HCT116 (cell line): Measurements from ENCODE around the gene ARL4C. TPM values are rescaled to one million over a fixed set of nuclear protein-coding genes. Genes with fewer than 3 reads are reported as not detected.

Experiments used
- ATAC-seq: fragments of 200-7000 bp; cut with Tn5 transposase; 2 replicates; pipeline ENCODE4 v1.9.1; 2020; ENCODE audit warnings: mild to moderate bottlenecking, moderate library complexity
- BruUV-seq: library from RNA; stranded (reverse); fragments of 400-500 nt; replicated peaks from 2 replicates; lab custom pipeline; 2021; lab: Mats Ljungman, UMichigan
- CTCF ChIA-PET: fragments of 300-600 bp; sonication (Branson Sonifier 250); formaldehyde crosslinking; loops from one replicate; lab custom pipeline; 2021; ENCODE audit warnings: antibody characterized with exemption; lab: Charles Lee
- POLR2A ChIA-PET: fragments of 300-600, 350-600 bp; sonication (Branson Sonifier 250); formaldehyde crosslinking; loops from one replicate; lab custom pipeline; 2021; ENCODE audit warnings: antibody characterized with exemption; lab: Charles Lee
- RAD21 ChIA-PET, 2 experiments: fragments of 300-600 bp; sonication (Branson Sonifier 250); formaldehyde crosslinking; loops; one replicate each; lab custom pipeline; 2023; ENCODE audit warnings: low total read pairs in 2 of 2; ENCODE audit not compliant: uncharacterized antibody in 2 of 2, unreplicated experiment in 2 of 2, low non-redundant PET in 1 of 2; lab: Charles Lee
- DNase-seq: peaks from one replicate; pipeline ENCODE4 v3.0.0-alpha.2; 2010; ENCODE audit warnings: low read depth, low spot score
- H2AFZ ChIP-seq: fragments of 200-600 bp; shearing (Covaris generic), sonication (generic); 2 replicates; pipeline ENCODE4 v1.6.1; 2017; ENCODE audit warnings: low read depth, mixed run types, mixed read lengths, antibody characterized with exemption, low read length; ENCODE audit not compliant: poor library complexity, severe bottlenecking
- H3K27ac ChIP-seq: 2 replicates; pipeline ENCODE4 v1.5.1; 2012; ENCODE audit warnings: low read depth, low read length
- H3K27me3 ChIP-seq: fragments of 200-600 bp; sonication (generic); 2 replicates; pipeline ENCODE4 v1.6.1; 2016; ENCODE audit warnings: mixed run types, low read length, mixed read lengths; ENCODE audit not compliant: insufficient read depth
- H3K36me3 ChIP-seq, 2 experiments: fragments of 200-500 bp in 1 of 2; fragments of 200-600 bp in 1 of 2; sonication (Bioruptor generic) in 1 of 2; sonication (generic) in 1 of 2; 2 replicates each; pipeline versions ENCODE4 v1.5.1 to v1.6.1; 2014 to 2016; ENCODE audit warnings: low read length in 2 of 2, inconsistent platforms in 1 of 2, mixed read lengths in 1 of 2, mixed run types in 1 of 2; ENCODE audit not compliant: insufficient read depth in 2 of 2, control insufficient read depth in 1 of 2
- H3K4me1 ChIP-seq, 2 experiments: fragments of 200-600 bp in 1 of 2; sonication (generic) in 1 of 2; 2 replicates each; pipeline versions ENCODE4 v1.5.1 to v1.6.1; 2012 to 2017; ENCODE audit warnings: low read length in 2 of 2, inconsistent platforms in 1 of 2, mild to moderate bottlenecking in 1 of 2, mixed read lengths in 1 of 2, mixed run types in 1 of 2, moderate library complexity in 1 of 2; ENCODE audit not compliant: insufficient read depth in 2 of 2, control insufficient read depth in 1 of 2
- H3K4me2 ChIP-seq: fragments of 200-600 bp; sonication (generic); 2 replicates; pipeline ENCODE4 v1.6.1; 2017; ENCODE audit warnings: mixed run types, low read length, mixed read lengths
- H3K4me3 ChIP-seq, 2 experiments: fragments of 200-600 bp in 1 of 2; sonication (generic) in 1 of 2; replicated peaks in 1 of 2; 2 replicates each; pipeline ENCODE4 v1.5.1; 2011 to 2016; ENCODE audit warnings: low read length in 2 of 2, control low read depth in 1 of 2, low read depth in 1 of 2, mild to moderate bottlenecking in 1 of 2, mixed read lengths in 1 of 2, mixed run types in 1 of 2
- H3K79me2 ChIP-seq: fragments of 200-600 bp; sonication (generic); 2 replicates; pipeline ENCODE4 v1.6.1; 2017; ENCODE audit warnings: mild to moderate bottlenecking, mixed run types, low read length, moderate library complexity, mixed read lengths; ENCODE audit not compliant: insufficient read depth
- H3K9ac ChIP-seq: fragments of 200-600 bp; sonication (generic); 2 replicates; pipeline ENCODE4 v1.6.1; 2016; ENCODE audit warnings: low read length, mixed read lengths
- H3K9me2 ChIP-seq: fragments of 200-600 bp; sonication (generic), shearing (Covaris generic); 2 replicates; pipeline ENCODE4 v1.6.1; 2017; ENCODE audit warnings: mixed run types, mild to moderate bottlenecking, moderate library complexity; ENCODE audit not compliant: insufficient read depth
- H3K9me3 ChIP-seq, 2 experiments: fragments of 200-500 bp in 1 of 2; fragments of 200-600 bp in 1 of 2; sonication (Bioruptor generic) in 1 of 2; sonication (generic) in 1 of 2; 2 replicates each; pipeline ENCODE4 v1.6.1; 2014 to 2017; ENCODE audit warnings: low read length in 2 of 2, mixed read lengths in 2 of 2, inconsistent platforms in 1 of 2, low read depth in 1 of 2, mild to moderate bottlenecking in 1 of 2, mixed run types in 1 of 2, moderate library complexity in 1 of 2; ENCODE audit not compliant: control insufficient read depth in 1 of 2, insufficient read depth in 1 of 2
- H4K20me1 ChIP-seq: fragments of 200-600 bp; sonication (generic), shearing (Covaris generic); 2 replicates; pipeline ENCODE4 v1.6.1; 2017; ENCODE audit warnings: mixed run types, mild to moderate bottlenecking, moderate library complexity; ENCODE audit not compliant: insufficient read depth
- CEBPB ChIP-seq: IDR thresholded peaks from 2 replicates; pipeline ENCODE4 v1.6.1; 2012; ENCODE audit warnings: low read depth
- EGR1 ChIP-seq: IDR thresholded peaks from 2 replicates; pipeline ENCODE4 v1.6.1; 2012; ENCODE audit warnings: low read depth
- ELF1 ChIP-seq: IDR thresholded peaks from 2 replicates; pipeline ENCODE4 v1.6.1; 2012; ENCODE audit warnings: low read depth, borderline replicate concordance
- EZH2 ChIP-seq: fragments of 200-600 bp; sonication (generic); IDR thresholded peaks from 2 replicates; pipeline ENCODE4 v1.6.1; 2017; ENCODE audit warnings: antibody characterized with exemption, mixed run types
- EZH2phosphoT487 ChIP-seq: fragments of 200-600 bp; IDR thresholded peaks from 2 replicates; pipeline ENCODE4 v1.6.1; 2018; ENCODE audit warnings: antibody characterized with exemption, borderline replicate concordance
- JUND ChIP-seq: IDR thresholded peaks from 2 replicates; pipeline ENCODE4 v1.6.1; 2012
- POLR2AphosphoS5 ChIP-seq: IDR thresholded peaks from 2 replicates; pipeline ENCODE4 v1.6.1; 2011; ENCODE audit warnings: mild to moderate bottlenecking, low read depth, low read length, moderate library complexity
- RAD21 ChIP-seq: IDR thresholded peaks from 2 replicates; pipeline ENCODE4 v1.6.1; 2012; ENCODE audit warnings: low read depth, mild to moderate bottlenecking
- SIN3A ChIP-seq: IDR thresholded peaks from 2 replicates; pipeline ENCODE4 v1.6.1; 2012; ENCODE audit warnings: low read depth
- SP1 ChIP-seq: IDR thresholded peaks from 2 replicates; pipeline ENCODE4 v1.6.1; 2012; ENCODE audit warnings: low read depth
- SRF ChIP-seq: IDR thresholded peaks from 2 replicates; pipeline ENCODE4 v1.6.1; 2012; ENCODE audit warnings: low read depth
- TCF7L2 ChIP-seq: IDR thresholded peaks from 2 replicates; pipeline ENCODE4 v1.7.0; 2011; ENCODE audit warnings: borderline replicate concordance, inconsistent platforms; ENCODE audit not compliant: insufficient read depth, insufficient read length; ENCODE audit errors: extremely low read depth
- ZFX ChIP-seq: fragments of 450-650 bp; IDR thresholded peaks from 2 replicates; pipeline ENCODE4 v1.6.1; 2017
- intact Hi-C: fragments of 100-400 bp; cut with micrococcal nuclease; formaldehyde crosslinking; loops from 2 replicates; pipeline ENCODE4 v1.10.0; 2022
- total RNA-seq: library from RNA; stranded (reverse); gene quantifications from one replicate; pipeline ENCODE4 v1.2.1, GENCODE V29; 2021; ENCODE audit not compliant: unreplicated experiment
- TF ChIP-seq, protein P1 (sequence below): IDR thresholded peaks from 2 replicates; pipeline ENCODE4 v1.6.1; 2012
- TF ChIP-seq, protein P2 (sequence below): IDR thresholded peaks from 2 replicates; pipeline ENCODE4 v1.6.1; 2011; ENCODE audit warnings: mild to moderate bottlenecking, low read length, moderate library complexity; ENCODE audit not compliant: insufficient replicate concordance; ENCODE audit errors: extremely low read depth
- TF ChIP-seq, protein P3 (sequence below), 3 experiments: fragments of 200-600 bp in 1 of 3; sonication (generic) in 1 of 3; IDR thresholded peaks in 2 of 3; conservative IDR thresholded peaks in 1 of 3; 2 replicates each; pipeline ENCODE4 v1.5.1; 2012 to 2017; ENCODE audit warnings: low read depth in 2 of 3, low read length in 2 of 3, antibody characterized with exemption in 1 of 3, borderline replicate concordance in 1 of 3, control low read depth in 1 of 3, mild to moderate bottlenecking in 1 of 3, mixed read lengths in 1 of 3, mixed run types in 1 of 3, moderate library complexity in 1 of 3; ENCODE audit not compliant: insufficient read depth in 1 of 3
- TF ChIP-seq, protein P4 (sequence below): IDR thresholded peaks from 2 replicates; pipeline ENCODE4 v1.6.1; 2012

ARL4C gene
- total RNA-seq, 1 experiment from 2014 or later = 4.1 TPM

DNA sequence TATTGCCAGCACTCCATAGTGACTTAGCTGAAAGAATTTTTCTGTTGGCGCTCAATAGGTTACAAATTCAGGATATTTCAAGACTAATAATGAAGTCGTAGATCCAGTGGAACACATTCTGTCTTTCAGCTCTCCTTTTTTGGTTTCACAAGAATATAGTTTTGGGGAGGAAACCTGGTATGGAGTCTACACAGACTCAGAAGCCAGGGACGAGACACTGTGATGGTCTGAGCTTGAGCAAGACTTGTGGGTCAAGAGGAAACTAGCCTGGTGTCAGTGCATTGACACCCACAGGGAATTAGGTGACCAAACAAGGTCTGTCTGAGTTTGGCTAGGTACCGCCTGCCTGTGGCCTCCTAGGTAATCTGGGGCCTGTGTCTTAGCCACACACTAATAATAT lies 26.9 kb downstream of the ARL4C start:
- H4K20me1 ChIP-seq = no peaks in the 10 kb centered on the region
- H3K4me2 ChIP-seq = no peak overlapping the region
- no peak overlapping the region for H3K27ac ChIP-seq
- BruUV-seq = no TSS peak
- no peaks in the 10 kb centered on the region for H3K27me3 ChIP-seq
- H3K9ac ChIP-seq = no peak overlapping the region
- no peak overlapping the region for H3K4me3 ChIP-seq
- H2AFZ ChIP-seq = no peak overlapping the region
- TF ChIP-seq, protein P1, sequence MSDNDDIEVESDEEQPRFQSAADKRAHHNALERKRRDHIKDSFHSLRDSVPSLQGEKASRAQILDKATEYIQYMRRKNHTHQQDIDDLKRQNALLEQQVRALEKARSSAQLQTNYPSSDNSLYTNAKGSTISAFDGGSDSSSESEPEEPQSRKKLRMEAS = no peak
- TF ChIP-seq RAD21 (no peak), TCF7L2 (no peak), SRF (no peak), SIN3A (no peak), JUND (no peak), POLR2AphosphoS5 (no peak), EZH2phosphoT487 (no peak), ZFX (no peak), EGR1 (no peak), CEBPB (no peak), SP1 (no peak), ELF1 (no peak), EZH2 (no peak)
- TF ChIP-seq, protein P2, sequence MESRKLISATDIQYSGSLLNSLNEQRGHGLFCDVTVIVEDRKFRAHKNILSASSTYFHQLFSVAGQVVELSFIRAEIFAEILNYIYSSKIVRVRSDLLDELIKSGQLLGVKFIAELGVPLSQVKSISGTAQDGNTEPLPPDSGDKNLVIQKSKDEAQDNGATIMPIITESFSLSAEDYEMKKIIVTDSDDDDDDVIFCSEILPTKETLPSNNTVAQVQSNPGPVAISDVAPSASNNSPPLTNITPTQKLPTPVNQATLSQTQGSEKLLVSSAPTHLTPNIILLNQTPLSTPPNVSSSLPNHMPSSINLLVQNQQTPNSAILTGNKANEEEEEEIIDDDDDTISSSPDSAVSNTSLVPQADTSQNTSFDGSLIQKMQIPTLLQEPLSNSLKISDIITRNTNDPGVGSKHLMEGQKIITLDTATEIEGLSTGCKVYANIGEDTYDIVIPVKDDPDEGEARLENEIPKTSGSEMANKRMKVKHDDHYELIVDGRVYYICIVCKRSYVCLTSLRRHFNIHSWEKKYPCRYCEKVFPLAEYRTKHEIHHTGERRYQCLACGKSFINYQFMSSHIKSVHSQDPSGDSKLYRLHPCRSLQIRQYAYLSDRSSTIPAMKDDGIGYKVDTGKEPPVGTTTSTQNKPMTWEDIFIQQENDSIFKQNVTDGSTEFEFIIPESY = no peak
- TF ChIP-seq, protein P3, sequence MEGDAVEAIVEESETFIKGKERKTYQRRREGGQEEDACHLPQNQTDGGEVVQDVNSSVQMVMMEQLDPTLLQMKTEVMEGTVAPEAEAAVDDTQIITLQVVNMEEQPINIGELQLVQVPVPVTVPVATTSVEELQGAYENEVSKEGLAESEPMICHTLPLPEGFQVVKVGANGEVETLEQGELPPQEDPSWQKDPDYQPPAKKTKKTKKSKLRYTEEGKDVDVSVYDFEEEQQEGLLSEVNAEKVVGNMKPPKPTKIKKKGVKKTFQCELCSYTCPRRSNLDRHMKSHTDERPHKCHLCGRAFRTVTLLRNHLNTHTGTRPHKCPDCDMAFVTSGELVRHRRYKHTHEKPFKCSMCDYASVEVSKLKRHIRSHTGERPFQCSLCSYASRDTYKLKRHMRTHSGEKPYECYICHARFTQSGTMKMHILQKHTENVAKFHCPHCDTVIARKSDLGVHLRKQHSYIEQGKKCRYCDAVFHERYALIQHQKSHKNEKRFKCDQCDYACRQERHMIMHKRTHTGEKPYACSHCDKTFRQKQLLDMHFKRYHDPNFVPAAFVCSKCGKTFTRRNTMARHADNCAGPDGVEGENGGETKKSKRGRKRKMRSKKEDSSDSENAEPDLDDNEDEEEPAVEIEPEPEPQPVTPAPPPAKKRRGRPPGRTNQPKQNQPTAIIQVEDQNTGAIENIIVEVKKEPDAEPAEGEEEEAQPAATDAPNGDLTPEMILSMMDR (IDR thresholded peaks at IDR 0.05 in 2 of 3, conservative IDR thresholded peaks at IDR 0.05 in 1 of 3; ENCODE audit: borderline replicate concordance in 1 of 3, insufficient read depth in 1 of 3, low read depth in 2 of 3, low read length in 2 of 3) = no peak
- TF ChIP-seq, protein P4, sequence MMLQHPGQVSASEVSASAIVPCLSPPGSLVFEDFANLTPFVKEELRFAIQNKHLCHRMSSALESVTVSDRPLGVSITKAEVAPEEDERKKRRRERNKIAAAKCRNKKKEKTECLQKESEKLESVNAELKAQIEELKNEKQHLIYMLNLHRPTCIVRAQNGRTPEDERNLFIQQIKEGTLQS = no peak
- H3K36me3 ChIP-seq = no peaks in the 10 kb centered on the region
- H3K9me2 ChIP-seq = no peaks in the 10 kb centered on the region
- H3K4me1 ChIP-seq = peaks cover 0 to 3% of the 10 kb centered on the region in 2 experiments; a peak in 1 of 4 replicates
- POLR2A ChIA-PET = no interaction called here
- intact Hi-C loops = no loop called here
- H3K9me3 ChIP-seq = no peaks in the 10 kb centered on the region; a peak in 1 of 4 replicates
- CTCF ChIA-PET = no interaction called here
- DNase-seq (no peak), ATAC-seq (no peak)
- no peaks in the 10 kb centered on the region for H3K79me2 ChIP-seq
- RAD21 ChIA-PET = no interaction called here
